ENCODE data around the gene DLG2. TPM values are rescaled to one million over a fixed set of nuclear protein-coding genes. Genes with fewer than 3 reads are reported as not detected.

DLG2 gene
- total RNA-seq, 1 experiment from 2014 or later, result 17.5 TPM

GRCh38 chr11:83625336-83625735, 2001.8 kb downstream of the DLG2 start (continued):
- TF ChIP-seq, protein P1, sequence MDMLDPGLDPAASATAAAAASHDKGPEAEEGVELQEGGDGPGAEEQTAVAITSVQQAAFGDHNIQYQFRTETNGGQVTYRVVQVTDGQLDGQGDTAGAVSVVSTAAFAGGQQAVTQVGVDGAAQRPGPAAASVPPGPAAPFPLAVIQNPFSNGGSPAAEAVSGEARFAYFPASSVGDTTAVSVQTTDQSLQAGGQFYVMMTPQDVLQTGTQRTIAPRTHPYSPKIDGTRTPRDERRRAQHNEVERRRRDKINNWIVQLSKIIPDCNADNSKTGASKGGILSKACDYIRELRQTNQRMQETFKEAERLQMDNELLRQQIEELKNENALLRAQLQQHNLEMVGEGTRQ (CRISPR knock-in tag; IDR thresholded peaks at IDR 0.05), result no peak
- no peak for TF ChIP-seq ZNF138 (CRISPR knock-in tag; conservative IDR thresholded peaks at IDR 0.05)
- TF ChIP-seq TEAD4 (CRISPR knock-in tag; IDR thresholded peaks at IDR 0.05), result no peak
- TF ChIP-seq ZBTB21 (CRISPR knock-in tag; IDR thresholded peaks at IDR 0.05; ENCODE audit: borderline replicate concordance), result no peak
- TF ChIP-seq CREB1 (CRISPR knock-in tag; IDR thresholded peaks at IDR 0.05), result no peak
- TF ChIP-seq SOX15 (CRISPR knock-in tag; IDR thresholded peaks at IDR 0.05), result no peak
- TF ChIP-seq IRF2 (CRISPR knock-in tag; IDR thresholded peaks at IDR 0.05; ENCODE audit: borderline replicate concordance, low read depth), result no peak
- no peak for TF ChIP-seq JUN (CRISPR knock-in tag; IDR thresholded peaks at IDR 0.05)
- TF ChIP-seq, protein P2, sequence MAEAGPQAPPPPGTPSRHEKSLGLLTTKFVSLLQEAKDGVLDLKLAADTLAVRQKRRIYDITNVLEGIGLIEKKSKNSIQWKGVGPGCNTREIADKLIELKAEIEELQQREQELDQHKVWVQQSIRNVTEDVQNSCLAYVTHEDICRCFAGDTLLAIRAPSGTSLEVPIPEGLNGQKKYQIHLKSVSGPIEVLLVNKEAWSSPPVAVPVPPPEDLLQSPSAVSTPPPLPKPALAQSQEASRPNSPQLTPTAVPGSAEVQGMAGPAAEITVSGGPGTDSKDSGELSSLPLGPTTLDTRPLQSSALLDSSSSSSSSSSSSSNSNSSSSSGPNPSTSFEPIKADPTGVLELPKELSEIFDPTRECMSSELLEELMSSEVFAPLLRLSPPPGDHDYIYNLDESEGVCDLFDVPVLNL (CRISPR knock-in tag; IDR thresholded peaks at IDR 0.05; ENCODE audit: borderline replicate concordance, low read depth), result no peak
- TF ChIP-seq ETV6 (CRISPR knock-in tag; IDR thresholded peaks at IDR 0.05), result no peak
- TF ChIP-seq, protein P3, sequence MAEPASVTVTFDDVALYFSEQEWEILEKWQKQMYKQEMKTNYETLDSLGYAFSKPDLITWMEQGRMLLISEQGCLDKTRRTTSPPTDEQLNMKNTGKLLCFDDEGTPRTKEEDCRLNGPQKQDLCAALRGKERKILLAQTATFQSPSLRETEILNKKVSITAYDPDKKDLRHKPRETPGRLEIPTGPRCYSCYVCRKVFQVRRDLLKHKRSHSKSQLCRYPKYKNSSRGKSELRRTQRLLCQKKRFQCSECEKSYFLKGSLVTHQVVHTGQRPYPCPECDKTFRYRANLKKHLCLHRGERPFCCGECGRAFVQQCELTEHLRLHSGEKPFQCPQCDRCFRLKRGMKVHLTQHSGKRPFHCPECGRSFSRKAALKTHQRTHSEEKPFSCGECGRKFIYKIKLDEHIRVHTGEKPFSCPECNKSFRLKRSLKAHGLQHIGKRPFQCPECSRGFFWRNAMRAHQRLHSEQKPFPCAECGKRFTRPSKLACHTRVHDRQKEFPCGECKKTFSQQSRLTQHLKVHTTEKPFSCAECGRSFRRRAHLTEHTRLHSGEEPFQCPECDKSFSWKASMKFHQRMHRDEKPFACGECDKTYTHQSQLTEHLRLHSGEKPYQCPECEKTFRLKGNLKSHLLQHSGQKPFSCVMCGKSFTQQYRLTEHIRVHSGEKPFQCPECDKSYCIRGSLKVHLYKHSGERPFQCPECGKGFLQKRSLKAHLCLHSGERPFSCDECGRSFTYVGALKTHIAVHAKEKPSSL (CRISPR knock-in tag; conservative IDR thresholded peaks at IDR 0.05), result no peak
- no peak for TF ChIP-seq CREM (CRISPR knock-in tag; IDR thresholded peaks at IDR 0.05)

GRCh38 chr11:83617671-83618070, 2009.5 kb downstream of the DLG2 start:
- POLR2A ChIA-PET, result no interaction called here
- DNase-seq (ENCODE audit: low spot score) (no peak), ATAC-seq (no peak)
- CTCF ChIA-PET, result no interaction called here
- H3K27me3 Mint-ChIP-seq (ENCODE audit: low read depth), result no peaks in the 10 kb centered on the region
- TF ChIP-seq SMAD4 (CRISPR knock-in tag; IDR thresholded peaks at IDR 0.05), result no peak
- TF ChIP-seq HMGXB4 (CRISPR knock-in tag; IDR thresholded peaks at IDR 0.05), result no peak
- no peak for TF ChIP-seq TEAD1 (CRISPR knock-in tag; IDR thresholded peaks at IDR 0.05)
- no peak for TF ChIP-seq MYBL2 (CRISPR knock-in tag; IDR thresholded peaks at IDR 0.05)
- no peak for TF ChIP-seq FOXP4 (CRISPR knock-in tag; IDR thresholded peaks at IDR 0.05)
- no peak for TF ChIP-seq ATF6 (CRISPR knock-in tag; IDR thresholded peaks at IDR 0.05)
- no peak for TF ChIP-seq ELF4 (CRISPR knock-in tag; IDR thresholded peaks at IDR 0.05; ENCODE audit: low read depth)
- peaks cover 15% of the 10 kb centered on the region for H3K4me1 Mint-ChIP-seq
- no peaks in the 10 kb centered on the region for H3K9me3 Mint-ChIP-seq
- H3K36me3 Mint-ChIP-seq, result no peaks in the 10 kb centered on the region
- H3K27ac Mint-ChIP-seq, result no peak overlapping the region
- no peak overlapping the region for H3K4me3 Mint-ChIP-seq

Measured in WTC11 (cell line).